ENCODE results near the gene CRELD2.

The CRELD2 gene

GRCh38 chr22:49889071-49889470, 29.4 kb upstream of the CRELD2 start:
- no peak for DNase-seq

- DNase-seq: no peak
These were observed 26.1 kb upstream of the CRELD2 start for GRCh38 chr22:49892226-49892899.

GRCh38 chr22:49893025-49893424, 25.4 kb upstream of the CRELD2 start:
- no peak for DNase-seq

- DNase-seq: no peak
These were observed 23.9 kb upstream of the CRELD2 start for GRCh38 chr22:49894322-49895054.

GRCh38 chr22:49896201-49896600, 22.2 kb upstream of the CRELD2 start:
- DNase-seq: no peak

- DNase-seq: no peak
These were observed 21.3 kb upstream of the CRELD2 start for GRCh38 chr22:49897015-49897684.

- no peak for DNase-seq
These were observed 18.9 kb upstream of the CRELD2 start for GRCh38 chr22:49899530-49899929.

GRCh38 chr22:49900441-49901230, 17.8 kb upstream of the CRELD2 start:
- no peak for DNase-seq

GRCh38 chr22:49901457-49901856, 17.0 kb upstream of the CRELD2 start:
- DNase-seq: no peak

GRCh38 chr22:49903322-49904039, 15.0 kb upstream of the CRELD2 start:
- DNase-seq: no peak

- DNase-seq: no peak
These were observed 14.4 kb upstream of the CRELD2 start for GRCh38 chr22:49904040-49904369.

GRCh38 chr22:49905465-49905864, 13.0 kb upstream of the CRELD2 start:
- no peak for DNase-seq

- DNase-seq: no peak
These were observed 12.2 kb upstream of the CRELD2 start for GRCh38 chr22:49906071-49906798.

GRCh38 chr22:49906799-49907290, 11.6 kb upstream of the CRELD2 start:
- no peak for DNase-seq

- DNase-seq: no peak
These were observed 10.6 kb upstream of the CRELD2 start for GRCh38 chr22:49907807-49908206.

GRCh38 chr22:49909476-49910205, 8.8 kb upstream of the CRELD2 start:
- DNase-seq: no peak

GRCh38 chr22:49910229-49911155, 7.9 kb upstream of the CRELD2 start:
- no peak for DNase-seq

- no peak for DNase-seq
These were observed 6.4 kb upstream of the CRELD2 start for GRCh38 chr22:49911881-49912625.

GRCh38 chr22:49913026-49913425, 5.4 kb upstream of the CRELD2 start:
- DNase-seq: no peak

All from CD4-positive, alpha-beta T cell treated with Interleukin-12 subunit alpha and Interleukin-12 subunit beta, for 1 hour (primary cell).